Stimulated activated CD8-positive, alpha-beta memory T cell treated with anti-CD3 and anti-CD28 coated beads, Interleukin-15, amount 100 ng/mL, for 24 hours (primary cell): ENCODE data around the gene GPR157.
"Not testable (repeated sequence)": the region's sequence is repeated elsewhere in the genome, so short reads cannot be mapped to it uniquely, and the experiment has no call there.

ENCODE experiments used
- DNase-seq: peaks from one replicate; pipeline ENCODE4 v3.0.0-alpha.2; 2020; ENCODE audit warnings: low read depth

The GPR157 gene

GRCh38 chr1:9128520-9129265 lies at the start of gene GPR157:
GPR157 (minus strand) TSS chr1:9129102; CDS start chr1:9129027, 75 bp downstream.
- DNase-seq = peak; percentile 69

- no peak for DNase-seq
These were observed 45.9 kb upstream of the GPR157 start for GRCh38 chr1:9174762-9175161.

- no peak for DNase-seq
These were observed 45.3 kb upstream of the GPR157 start for GRCh38 chr1:9174243-9174642.

GRCh38 chr1:9169601-9170137 lies 40.8 kb upstream of the GPR157 start:
- DNase-seq = no peak

GRCh38 chr1:9167638-9168037 lies 38.7 kb upstream of the GPR157 start:
- no peak for DNase-seq

GRCh38 chr1:9166289-9167235 lies 37.7 kb upstream of the GPR157 start:
- no peak for DNase-seq

GRCh38 chr1:9165396-9165795 lies 36.5 kb upstream of the GPR157 start:
- DNase-seq = no peak

- no peak for DNase-seq
These were observed 36.0 kb upstream of the GPR157 start for GRCh38 chr1:9164919-9165318.

GRCh38 chr1:9164532-9164900 lies 35.6 kb upstream of the GPR157 start:
- DNase-seq = no peak

GRCh38 chr1:9161963-9162362 lies 33.1 kb upstream of the GPR157 start:
- DNase-seq = no peak

GRCh38 chr1:9161342-9161741 lies 32.4 kb upstream of the GPR157 start:
- DNase-seq = no peak

- no peak for DNase-seq
These were observed 31.3 kb upstream of the GPR157 start for GRCh38 chr1:9160079-9160717.

GRCh38 chr1:9155879-9156278 lies 27.0 kb upstream of the GPR157 start:
- DNase-seq = no peak

GRCh38 chr1:9155405-9155804 lies 26.5 kb upstream of the GPR157 start:
- not testable (repeated sequence) for DNase-seq

- no peak for DNase-seq
These were observed 24.2 kb upstream of the GPR157 start for GRCh38 chr1:9153152-9153551.

- DNase-seq = no peak
These were observed 23.6 kb upstream of the GPR157 start for GRCh38 chr1:9152535-9152934.

GRCh38 chr1:9151328-9151860 lies 22.5 kb upstream of the GPR157 start:
- no peak for DNase-seq

GRCh38 chr1:9150582-9151327 lies 21.9 kb upstream of the GPR157 start:
- DNase-seq = no peak

GRCh38 chr1:9149837-9150581 lies 21.1 kb upstream of the GPR157 start:
- DNase-seq = no peak

GRCh38 chr1:9149151-9149550 lies 20.2 kb upstream of the GPR157 start:
- DNase-seq = no peak

- DNase-seq = no peak
These were observed 17.3 kb upstream of the GPR157 start for GRCh38 chr1:9146156-9146555.
